DND-41 (cell line): Measurements from ENCODE around the gene FCN2.

Experiments used
- EZH2 ChIP-seq: IDR thresholded peaks from 3 replicates; pipeline ENCODE4 v1.6.1; 2012; ENCODE audit warnings: borderline replicate concordance, low read depth, mild to moderate bottlenecking, moderate library complexity, low read length, inconsistent platforms; ENCODE audit not compliant: severe bottlenecking
- TF ChIP-seq, protein P1 (sequence below): IDR thresholded peaks from 2 replicates; pipeline ENCODE4 v1.5.1; 2012; ENCODE audit warnings: borderline replicate concordance, low read length, moderate library complexity, mild to moderate bottlenecking; ENCODE audit not compliant: poor library complexity, severe bottlenecking; ENCODE audit errors: extremely low read depth

GRCh38 chr9:134846699-134847098, 33.9 kb upstream of the FCN2 start:
- TF ChIP-seq, protein P1, sequence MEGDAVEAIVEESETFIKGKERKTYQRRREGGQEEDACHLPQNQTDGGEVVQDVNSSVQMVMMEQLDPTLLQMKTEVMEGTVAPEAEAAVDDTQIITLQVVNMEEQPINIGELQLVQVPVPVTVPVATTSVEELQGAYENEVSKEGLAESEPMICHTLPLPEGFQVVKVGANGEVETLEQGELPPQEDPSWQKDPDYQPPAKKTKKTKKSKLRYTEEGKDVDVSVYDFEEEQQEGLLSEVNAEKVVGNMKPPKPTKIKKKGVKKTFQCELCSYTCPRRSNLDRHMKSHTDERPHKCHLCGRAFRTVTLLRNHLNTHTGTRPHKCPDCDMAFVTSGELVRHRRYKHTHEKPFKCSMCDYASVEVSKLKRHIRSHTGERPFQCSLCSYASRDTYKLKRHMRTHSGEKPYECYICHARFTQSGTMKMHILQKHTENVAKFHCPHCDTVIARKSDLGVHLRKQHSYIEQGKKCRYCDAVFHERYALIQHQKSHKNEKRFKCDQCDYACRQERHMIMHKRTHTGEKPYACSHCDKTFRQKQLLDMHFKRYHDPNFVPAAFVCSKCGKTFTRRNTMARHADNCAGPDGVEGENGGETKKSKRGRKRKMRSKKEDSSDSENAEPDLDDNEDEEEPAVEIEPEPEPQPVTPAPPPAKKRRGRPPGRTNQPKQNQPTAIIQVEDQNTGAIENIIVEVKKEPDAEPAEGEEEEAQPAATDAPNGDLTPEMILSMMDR = no peak
- no peak for TF ChIP-seq EZH2
